ENCODE data around the gene CHID1.

The CHID1 gene

GRCh38 chr11:900545-900944 lies 10.1 kb downstream of the CHID1 start:
- CTCF ChIA-PET = interaction anchor here (1.3 to 1.4 kb wide), 2 partner anchors 9 to 24 kb away, joined by 4 read pairs; no protein-coding TSS in a partner anchor
- no peak overlapping the region for H3K4me3 ChIP-seq (ENCODE audit: low read depth, low read length)
- DNase-seq (ENCODE audit: low read depth, low spot score) = no peak
- TF ChIP-seq, protein P1, sequence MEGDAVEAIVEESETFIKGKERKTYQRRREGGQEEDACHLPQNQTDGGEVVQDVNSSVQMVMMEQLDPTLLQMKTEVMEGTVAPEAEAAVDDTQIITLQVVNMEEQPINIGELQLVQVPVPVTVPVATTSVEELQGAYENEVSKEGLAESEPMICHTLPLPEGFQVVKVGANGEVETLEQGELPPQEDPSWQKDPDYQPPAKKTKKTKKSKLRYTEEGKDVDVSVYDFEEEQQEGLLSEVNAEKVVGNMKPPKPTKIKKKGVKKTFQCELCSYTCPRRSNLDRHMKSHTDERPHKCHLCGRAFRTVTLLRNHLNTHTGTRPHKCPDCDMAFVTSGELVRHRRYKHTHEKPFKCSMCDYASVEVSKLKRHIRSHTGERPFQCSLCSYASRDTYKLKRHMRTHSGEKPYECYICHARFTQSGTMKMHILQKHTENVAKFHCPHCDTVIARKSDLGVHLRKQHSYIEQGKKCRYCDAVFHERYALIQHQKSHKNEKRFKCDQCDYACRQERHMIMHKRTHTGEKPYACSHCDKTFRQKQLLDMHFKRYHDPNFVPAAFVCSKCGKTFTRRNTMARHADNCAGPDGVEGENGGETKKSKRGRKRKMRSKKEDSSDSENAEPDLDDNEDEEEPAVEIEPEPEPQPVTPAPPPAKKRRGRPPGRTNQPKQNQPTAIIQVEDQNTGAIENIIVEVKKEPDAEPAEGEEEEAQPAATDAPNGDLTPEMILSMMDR (IDR thresholded peaks at IDR 0.05; ENCODE audit: insufficient read depth, low read length, missing control alignments) = no peak
- POLR2A ChIA-PET = no interaction called here

DNA sequence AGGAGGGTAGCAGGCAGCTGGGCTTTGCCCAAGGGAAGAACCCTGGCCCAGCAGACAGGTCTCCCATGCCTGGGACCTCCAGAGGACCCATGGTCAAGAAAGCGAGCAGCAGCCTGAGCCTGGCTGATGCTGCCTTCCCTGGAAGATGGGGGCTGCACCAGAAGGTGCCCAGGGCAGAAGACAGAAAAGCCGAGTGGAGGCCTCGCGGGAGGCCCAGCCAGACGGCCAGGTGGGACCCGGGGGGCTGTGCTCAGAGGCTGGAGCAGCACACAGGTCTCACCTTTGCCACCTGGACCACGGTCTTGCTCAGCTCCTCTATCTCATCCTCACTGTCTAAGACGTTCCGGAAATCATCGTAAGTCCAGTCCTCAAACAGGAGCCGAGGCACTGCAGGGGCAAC lies 10.9 kb downstream of the CHID1 start:
- H3K4me3 ChIP-seq (ENCODE audit: low read depth, low read length) = no peak overlapping the region
- no peak for DNase-seq (ENCODE audit: low read depth, low spot score)
- TF ChIP-seq, protein P1 (IDR thresholded peaks at IDR 0.05; ENCODE audit: insufficient read depth, low read length, missing control alignments) = no peak
- CTCF ChIA-PET = interaction anchor here (1.3 kb wide), 1 partner anchor 10 kb away, joined by 4 read pairs; no protein-coding TSS in a partner anchor
- POLR2A ChIA-PET = no interaction called here

DNA sequence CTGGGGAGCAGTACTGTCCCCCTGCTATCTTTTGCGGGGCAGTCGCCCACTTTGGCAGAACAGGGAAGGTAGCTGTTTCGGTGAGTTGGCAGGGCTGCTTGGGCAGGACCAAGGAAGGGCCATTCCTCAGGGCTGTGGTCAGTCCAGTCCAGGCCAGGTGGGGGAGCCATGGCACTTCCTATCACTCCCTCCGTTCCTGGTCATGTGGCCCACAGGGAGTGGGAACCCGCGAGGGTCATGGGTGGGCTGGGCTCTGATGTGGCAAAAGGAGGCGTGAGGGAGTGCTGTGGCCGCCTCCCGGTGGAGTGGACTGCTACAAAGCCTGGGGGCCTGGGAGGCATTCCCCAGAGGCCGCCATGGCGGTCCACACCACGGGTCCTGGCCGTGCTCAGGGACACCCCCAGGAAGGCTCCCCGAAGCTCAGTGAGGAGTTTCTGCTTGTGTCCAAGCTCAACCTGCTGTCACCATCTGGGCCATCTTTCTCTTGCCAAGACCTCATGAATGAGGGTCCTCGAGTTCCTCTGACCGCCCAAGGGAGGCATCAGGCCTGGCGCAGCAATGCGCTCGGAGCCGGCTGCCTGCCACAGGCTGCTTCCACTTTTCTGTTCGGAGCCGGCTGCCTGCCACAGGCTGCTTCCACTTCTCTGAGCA lies 11.9 kb downstream of the CHID1 start:
- H3K4me3 ChIP-seq (ENCODE audit: low read depth, low read length) = no peak overlapping the region
- no peak for DNase-seq (ENCODE audit: low read depth, low spot score)
- POLR2A ChIA-PET = no interaction called here
- TF ChIP-seq, protein P1 (IDR thresholded peaks at IDR 0.05; ENCODE audit: insufficient read depth, low read length, missing control alignments) = peak; percentile 37
- CTCF ChIA-PET = interaction anchor here (1.2 to 1.6 kb wide), 4 partner anchors 12 to 80 kb away, joined by 3 to 7 read pairs (median 5); partner anchors contain the start of genes AP2A2 and PNPLA2

GRCh38 chr11:898143-898511 lies 12.5 kb downstream of the CHID1 start:
- TF ChIP-seq, protein P1 (IDR thresholded peaks at IDR 0.05; ENCODE audit: insufficient read depth, low read length, missing control alignments) = peak; percentile 49
- ChIA-PET CTCF (interaction anchor here (0.6 to 1.6 kb wide), 5 partner anchors 11 to 79 kb away, joined by 3 to 7 read pairs (median 3); partner anchors contain the start of genes AP2A2 and PNPLA2), POLR2A (no interaction called here)
- no peak for DNase-seq (ENCODE audit: low read depth, low spot score)
- H3K4me3 ChIP-seq (ENCODE audit: low read depth, low read length) = no peak overlapping the region

DNA sequence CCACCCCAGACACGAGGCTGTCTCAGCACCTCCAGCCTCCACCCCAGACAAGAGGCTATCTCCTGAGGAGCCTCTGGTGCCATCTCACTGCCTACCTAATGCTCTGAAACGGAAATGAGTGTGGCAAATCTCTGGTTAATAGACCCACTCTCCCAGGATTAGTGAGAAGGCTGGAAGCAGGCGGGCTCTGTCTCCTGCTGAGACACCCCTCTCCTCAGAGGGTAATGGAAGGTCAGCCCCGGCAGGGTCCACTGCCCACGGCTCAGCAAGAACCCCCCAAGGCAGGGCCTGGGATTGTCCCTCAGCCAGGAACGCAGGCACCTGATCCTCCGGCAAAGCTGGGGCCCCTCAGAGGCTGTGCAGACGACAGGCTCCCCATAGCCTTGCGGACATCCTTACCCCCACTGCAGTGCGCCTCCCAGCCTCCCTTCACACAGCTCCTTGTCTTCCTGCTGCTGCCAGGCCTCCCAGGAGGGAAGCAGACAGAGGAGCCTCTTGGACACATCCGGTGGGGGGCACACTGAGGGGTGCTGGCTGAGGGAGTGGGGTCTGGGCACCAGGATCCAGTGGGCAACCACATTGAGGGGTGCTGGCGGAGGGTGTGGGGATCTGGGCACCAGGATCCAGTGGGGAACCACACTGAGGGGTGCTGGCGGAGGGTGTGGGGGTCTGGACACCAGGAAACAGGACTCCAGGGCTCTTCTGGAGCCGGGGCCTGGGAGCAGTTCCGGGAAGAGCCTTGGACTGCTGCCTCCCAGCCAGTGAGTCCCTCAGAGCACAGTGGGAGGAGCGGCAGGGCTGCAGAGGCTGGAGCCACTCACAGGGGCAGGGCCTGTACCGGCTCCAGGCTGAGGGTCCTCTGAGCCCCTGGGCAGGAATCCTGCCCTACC lies 13.1 kb downstream of the CHID1 start:
- CTCF ChIA-PET = interaction anchor here (0.6 to 1.6 kb wide), 5 partner anchors 10 to 78 kb away, joined by 3 to 7 read pairs (median 3); partner anchors contain the start of genes AP2A2 and PNPLA2
- TF ChIP-seq, protein P1 (IDR thresholded peaks at IDR 0.05; ENCODE audit: insufficient read depth, low read length, missing control alignments) = no peak
- POLR2A ChIA-PET = no interaction called here
- DNase-seq (ENCODE audit: low read depth, low spot score) = no peak
- no peak overlapping the region for H3K4me3 ChIP-seq (ENCODE audit: low read depth, low read length)
